Measurements from ENCODE around the gene KLHL35. TPM values are rescaled to one million over a fixed set of nuclear protein-coding genes. Genes with fewer than 3 reads are reported as not detected.
A peak's percentile ranks its signal among the peaks of the same experiment; 100 is the strongest.

Gene KLHL35, protein sequence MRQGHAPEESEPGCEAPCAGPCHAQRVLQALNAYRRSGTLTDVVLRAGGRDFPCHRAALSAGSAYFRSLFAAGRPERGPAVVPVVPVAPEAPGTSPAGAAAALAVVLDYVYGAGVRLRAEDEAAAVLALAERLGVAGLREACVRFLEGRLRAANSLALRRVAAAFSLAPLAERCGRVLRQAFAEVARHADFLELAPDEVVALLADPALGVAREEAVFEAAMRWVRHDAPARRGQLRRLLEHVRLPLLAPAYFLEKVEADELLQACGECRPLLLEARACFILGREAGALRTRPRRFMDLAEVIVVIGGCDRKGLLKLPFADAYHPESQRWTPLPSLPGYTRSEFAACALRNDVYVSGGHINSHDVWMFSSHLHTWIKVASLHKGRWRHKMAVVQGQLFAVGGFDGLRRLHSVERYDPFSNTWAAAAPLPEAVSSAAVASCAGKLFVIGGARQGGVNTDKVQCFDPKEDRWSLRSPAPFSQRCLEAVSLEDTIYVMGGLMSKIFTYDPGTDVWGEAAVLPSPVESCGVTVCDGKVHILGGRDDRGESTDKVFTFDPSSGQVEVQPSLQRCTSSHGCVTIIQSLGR
- 1 to 10 TPM in 1 of 2 experiments, under 1 TPM in 1; 0.50 to 1.3 TPM for total RNA-seq

GRCh38 chr11:75432911-75433321 lies at the start of gene KLHL35:
Gene KLHL35 (minus strand): TSS chr11:75433203. CDS start chr11:75430629, 2,574 bp downstream.
- no peak for DNase-seq
- Mint-ChIP-seq H3K36me3 (ENCODE audit: low read depth) (peaks cover 11% of the 10 kb centered on the region), H3K9me3 (peaks cover 5% of the 10 kb centered on the region), H3K4me3 (no peak within 1 kb of the TSS), H3K4me1 (peaks cover 24% of the 10 kb centered on the region), H3K27ac (no peak within 1 kb of the TSS), H3K27me3 (peaks cover 46% of the 10 kb centered on the region)
- CTCF ChIA-PET: interaction anchor here (0.9 to 2.7 kb wide), 4 partner anchors 7 to 12 kb away, joined by 3 to 15 read pairs (median 8); no protein-coding TSS in a partner anchor
- POLR2A ChIA-PET: no interaction called here

GRCh38 chr11:75481922-75482606 lies 49.1 kb upstream of the KLHL35 start:
- Mint-ChIP-seq H3K4me1 (peaks cover 8% of the 10 kb centered on the region), H3K27ac (no peak overlapping the region), H3K36me3 (ENCODE audit: low read depth) (peaks cover 1% of the 10 kb centered on the region), H3K27me3 (no peaks in the 10 kb centered on the region), H3K4me3 (no peak overlapping the region), H3K9me3 (no peaks in the 10 kb centered on the region)
- POLR2A ChIA-PET: no interaction called here
- CTCF ChIA-PET: no interaction called here
- no peak for DNase-seq

DNA sequence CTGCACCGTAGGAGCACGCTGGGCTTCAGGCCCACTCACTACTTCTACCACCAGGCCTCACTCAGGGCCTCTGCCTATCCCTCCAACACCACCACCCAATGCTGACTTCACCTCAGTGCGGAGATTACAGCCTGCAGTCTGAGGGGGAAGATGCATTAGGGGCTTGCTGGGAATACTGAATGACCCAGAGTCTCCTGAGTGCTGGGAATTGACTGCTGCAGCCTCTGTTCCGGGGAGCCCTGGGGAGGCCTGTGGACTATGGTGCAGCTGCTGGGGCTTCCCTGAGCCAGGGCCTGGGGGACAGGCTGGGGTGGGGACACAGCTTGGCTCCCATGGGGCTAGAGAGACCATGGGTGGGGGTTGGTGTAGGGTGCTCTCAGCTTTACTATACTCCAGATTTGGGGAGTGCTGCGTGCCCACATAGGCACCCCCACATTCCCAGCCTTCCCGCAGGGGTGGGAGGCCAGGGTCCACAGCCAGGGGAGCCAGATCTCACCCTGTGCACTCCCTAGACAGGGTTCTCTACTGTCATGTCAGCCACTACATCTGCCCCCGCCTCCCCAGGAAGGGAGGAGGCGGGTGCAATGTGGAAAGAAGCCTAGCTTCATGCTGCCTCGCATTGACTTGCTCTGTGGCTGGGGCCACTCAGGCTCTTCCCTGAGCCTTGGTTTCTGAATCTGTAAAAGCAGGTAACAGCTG lies 48.4 kb upstream of the KLHL35 start:
- H3K27me3 Mint-ChIP-seq: no peaks in the 10 kb centered on the region
- H3K4me3 Mint-ChIP-seq: no peak overlapping the region
- CTCF ChIA-PET: interaction anchor here (0.9 kb wide), 1 partner anchor 20 kb away, joined by 3 read pairs; no protein-coding TSS in a partner anchor
- H3K27ac Mint-ChIP-seq: no peak overlapping the region
- H3K4me1 Mint-ChIP-seq: peaks cover 4% of the 10 kb centered on the region
- H3K36me3 Mint-ChIP-seq (ENCODE audit: low read depth): peaks cover 1% of the 10 kb centered on the region
- DNase-seq: no peak
- no peaks in the 10 kb centered on the region for H3K9me3 Mint-ChIP-seq
- POLR2A ChIA-PET: no interaction called here

DNA sequence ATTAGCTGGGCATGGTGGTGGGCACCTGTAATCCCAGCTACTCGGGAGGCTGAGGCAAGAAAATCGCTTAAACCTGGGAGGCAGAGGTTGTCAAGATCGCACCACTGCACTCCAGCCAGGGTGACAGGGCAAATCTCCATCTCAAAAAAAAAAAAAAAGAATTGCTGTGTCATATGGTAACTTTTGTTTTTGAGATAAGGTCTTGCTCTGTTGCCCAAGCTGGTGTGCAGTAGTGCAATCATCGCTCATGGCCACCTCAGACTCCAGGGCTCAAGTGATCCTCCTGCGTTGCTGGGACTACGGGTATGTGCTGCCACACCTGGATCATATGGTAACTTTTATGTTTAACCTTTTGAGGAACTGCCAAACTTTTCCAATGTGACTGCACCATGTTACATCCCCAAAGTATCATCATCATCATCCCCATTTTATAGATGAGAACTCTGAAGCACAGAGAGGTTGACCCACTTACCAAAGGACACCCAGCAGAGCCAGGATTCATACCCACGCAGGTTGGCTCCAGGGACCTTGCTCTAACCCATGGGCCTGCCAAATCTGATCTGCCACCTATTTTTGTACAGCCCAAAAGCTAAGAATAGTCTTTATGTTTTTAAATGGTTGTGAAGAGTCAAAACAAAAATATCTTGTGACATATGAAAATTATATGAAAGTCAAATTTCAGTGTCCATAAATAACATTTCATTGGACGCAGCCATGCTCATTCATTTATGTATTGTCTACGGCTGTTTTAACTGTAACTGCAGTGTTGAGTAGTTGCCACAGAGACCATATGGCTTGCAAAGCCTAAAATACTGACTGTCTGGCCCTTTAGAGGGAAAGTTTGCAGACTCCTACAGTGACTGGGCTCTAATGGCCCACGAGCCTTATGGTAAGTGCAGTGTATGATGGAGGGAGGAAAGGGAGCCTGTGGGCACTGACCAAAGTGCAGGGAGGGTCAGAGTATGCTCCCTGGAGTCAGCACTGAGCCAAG lies 47.5 kb upstream of the KLHL35 start:
- peaks cover 1% of the 10 kb centered on the region for H3K36me3 Mint-ChIP-seq (ENCODE audit: low read depth)
- no peaks in the 10 kb centered on the region for H3K9me3 Mint-ChIP-seq
- DNase-seq: no peak
- no peaks in the 10 kb centered on the region for H3K27me3 Mint-ChIP-seq
- ChIA-PET CTCF (interaction anchor here (0.9 kb wide), 1 partner anchor 20 kb away, joined by 3 read pairs; no protein-coding TSS in a partner anchor), POLR2A (no interaction called here)
- peaks cover 12% of the 10 kb centered on the region for H3K4me1 Mint-ChIP-seq
- no peak overlapping the region for H3K27ac Mint-ChIP-seq
- H3K4me3 Mint-ChIP-seq: no peak overlapping the region

DNA sequence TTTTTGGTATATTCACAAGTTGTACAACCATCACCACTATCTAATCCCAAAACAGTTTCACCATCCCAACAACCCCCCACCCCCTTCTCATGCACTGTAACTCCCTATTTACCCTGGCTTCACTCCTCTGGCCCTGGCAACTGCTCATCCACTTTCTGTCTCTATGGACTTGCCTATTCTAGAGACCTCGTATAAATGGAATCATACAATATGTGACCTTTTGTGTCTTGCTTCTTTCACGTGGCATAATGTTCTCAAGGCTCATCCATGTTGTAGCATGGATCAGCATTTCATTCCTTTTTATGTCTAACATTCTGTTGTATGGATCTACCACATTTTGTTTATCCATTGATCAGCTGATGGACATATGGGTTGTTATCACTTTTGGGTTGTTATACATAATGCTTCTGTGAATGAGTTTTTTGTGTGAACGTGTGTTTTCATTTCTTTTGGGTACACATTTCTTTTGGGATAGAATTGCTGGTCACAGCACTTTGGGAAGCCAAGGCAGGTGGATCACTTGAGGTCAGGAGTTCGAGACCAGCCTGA lies 46.7 kb upstream of the KLHL35 start:
- DNase-seq: no peak
- ChIA-PET CTCF (no interaction called here), POLR2A (no interaction called here)

DNA sequence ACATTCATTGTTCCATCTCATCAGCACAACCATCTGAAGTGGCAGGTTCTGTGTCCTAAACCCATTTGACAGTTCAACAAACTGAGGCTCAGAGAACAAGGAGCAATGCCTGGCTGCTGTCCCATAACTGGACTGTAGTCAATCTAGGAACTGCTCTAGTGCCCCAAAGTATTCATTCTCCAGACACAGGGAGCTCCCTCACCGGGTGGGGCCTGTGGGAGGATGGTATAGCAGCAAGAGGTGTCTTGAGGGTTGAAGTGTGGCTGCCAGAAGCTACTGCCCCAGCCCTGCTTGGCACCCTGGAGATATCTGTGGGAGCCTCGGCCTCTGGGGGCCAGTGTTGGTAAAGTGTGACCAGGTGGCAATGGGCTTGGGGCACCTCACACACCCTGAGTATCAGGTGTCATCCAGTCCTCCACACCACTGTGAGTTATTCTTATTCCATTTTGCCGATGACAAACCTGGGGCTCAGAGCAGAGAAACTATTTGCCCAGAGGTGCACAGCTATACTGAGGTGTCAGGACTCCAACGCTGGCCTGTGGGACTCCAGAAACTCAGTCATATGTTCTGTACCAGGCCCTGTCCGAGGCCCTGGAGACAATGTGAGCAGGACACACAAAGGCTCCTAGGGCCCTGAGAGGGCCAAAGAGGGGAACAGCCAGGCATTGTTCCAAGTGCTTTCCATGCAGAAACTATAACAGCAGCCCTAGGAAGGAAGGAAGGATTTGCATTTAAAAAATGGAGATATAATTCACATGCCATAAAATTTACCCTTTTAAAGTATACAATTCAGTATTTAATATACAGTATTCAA lies 46.0 kb upstream of the KLHL35 start:
- DNase-seq: no peak
- Mint-ChIP-seq H3K36me3 (ENCODE audit: low read depth) (peaks cover 4% of the 10 kb centered on the region), H3K4me1 (peaks cover 26% of the 10 kb centered on the region), H3K9me3 (no peaks in the 10 kb centered on the region), H3K27me3 (no peaks in the 10 kb centered on the region), H3K27ac (no peak overlapping the region), H3K4me3 (no peak overlapping the region)
- ChIA-PET CTCF (interaction anchor here (1.1 kb wide), 1 partner anchor 33 kb away, joined by 4 read pairs; no protein-coding TSS in a partner anchor), POLR2A (no interaction called here)

More for the DNA sequence above, 46.7 kb upstream of the KLHL35 start:
- peaks cover 21% of the 10 kb centered on the region for H3K4me1 Mint-ChIP-seq
- peaks cover 4% of the 10 kb centered on the region for H3K36me3 Mint-ChIP-seq (ENCODE audit: low read depth)
- no peaks in the 10 kb centered on the region for H3K9me3 Mint-ChIP-seq
- H3K27ac Mint-ChIP-seq: no peak overlapping the region
- H3K4me3 Mint-ChIP-seq: no peak overlapping the region
- H3K27me3 Mint-ChIP-seq: no peaks in the 10 kb centered on the region

DNA sequence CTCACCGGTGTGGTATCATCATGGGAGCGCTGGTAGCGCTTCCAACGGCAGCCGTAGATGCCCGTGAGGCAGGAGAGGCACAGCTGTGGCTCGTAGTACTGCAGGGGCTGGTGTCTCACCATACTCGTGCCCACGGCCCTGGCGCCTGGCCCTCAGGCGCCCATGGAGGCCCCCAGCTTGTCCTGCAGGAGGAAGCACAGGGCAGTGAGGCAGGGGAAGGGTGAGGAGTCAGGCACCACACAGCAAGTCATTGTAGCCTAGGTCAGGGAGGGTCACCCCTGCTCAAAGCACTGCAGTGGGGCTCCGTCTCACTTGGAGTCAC lies 44.6 kb upstream of the KLHL35 start:
- ChIA-PET CTCF (interaction anchor here (0.9 to 1.1 kb wide), 3 partner anchors 9 to 30 kb away, joined by 3 to 4 read pairs (median 3); no protein-coding TSS in a partner anchor), POLR2A (no interaction called here)
- no peaks in the 10 kb centered on the region for H3K9me3 Mint-ChIP-seq
- peak overlapping the region; percentile 72 for H3K27ac Mint-ChIP-seq
- no peaks in the 10 kb centered on the region for H3K27me3 Mint-ChIP-seq
- no peak for DNase-seq
- no peak overlapping the region for H3K4me3 Mint-ChIP-seq
- peaks cover 4% of the 10 kb centered on the region for H3K36me3 Mint-ChIP-seq (ENCODE audit: low read depth)
- peaks cover 26% of the 10 kb centered on the region for H3K4me1 Mint-ChIP-seq

- POLR2A ChIA-PET: no interaction called here
- Mint-ChIP-seq H3K27ac (peak overlapping the region; percentile 63), H3K9me3 (no peaks in the 10 kb centered on the region), H3K4me3 (no peak overlapping the region), H3K36me3 (ENCODE audit: low read depth) (peaks cover 4% of the 10 kb centered on the region), H3K4me1 (peaks cover 26% of the 10 kb centered on the region), H3K27me3 (no peaks in the 10 kb centered on the region)
- no peak for DNase-seq
- CTCF ChIA-PET: interaction anchor here (0.8 to 1.6 kb wide), 7 partner anchors 7 to 675 kb away, joined by 3 to 5 read pairs (median 3); no protein-coding TSS in a partner anchor
Observed at GRCh38 chr11:75476739-75477613, 44.0 kb upstream of the KLHL35 start.

GRCh38 chr11:75475767-75476650 lies 43.0 kb upstream of the KLHL35 start:
- Mint-ChIP-seq H3K9me3 (no peaks in the 10 kb centered on the region), H3K4me3 (peak overlapping the region; percentile 24), H3K27ac (peak overlapping the region; percentile 92), H3K4me1 (peaks cover 26% of the 10 kb centered on the region), H3K36me3 (ENCODE audit: low read depth) (peaks cover 4% of the 10 kb centered on the region), H3K27me3 (no peaks in the 10 kb centered on the region)
- CTCF ChIA-PET: interaction anchor here (0.6 to 1.6 kb wide), 7 partner anchors 8 to 676 kb away, joined by 3 to 5 read pairs (median 3); no protein-coding TSS in a partner anchor
- DNase-seq: no peak
- POLR2A ChIA-PET: interaction anchor here (0.5 to 0.9 kb wide), 3 partner anchors 50 to 107 kb away, joined by 3 read pairs; partner anchors contain the start of gene GDPD5

Data from activated CD4-positive, alpha-beta T cell treated with anti-CD3 and anti-CD28 coated beads, Interleukin-2, amount 10 ng/mL, durations not matched to agents 7 days and 5 days (primary cell).